Neural progenitor cell (in vitro differentiated cells): Measurements from ENCODE around the gene PARVG. TPM values are rescaled to one million over a fixed set of nuclear protein-coding genes. Genes with fewer than 3 reads are reported as not detected.

Experiments used
- DNase-seq: peaks from one replicate; pipeline ENCODE4 v3.0.0-alpha.2; 2016; ENCODE audit warnings: low spot score
- H2AFZ ChIP-seq: fragments of 200-600 bp; sonication (generic); replicated peaks from 2 replicates; pipeline ENCODE4 v1.6.1; 2016; ENCODE audit warnings: antibody characterized with exemption
- H3F3A ChIP-seq: fragments of 200-600 bp; sonication (generic); 2 replicates; pipeline ENCODE4 v1.6.1; 2016; ENCODE audit warnings: antibody characterized with exemption, low read depth
- H3K27ac ChIP-seq: fragments of 200-600 bp; sonication (generic); 2 replicates; pipeline ENCODE4 v1.5.1; 2016; ENCODE audit warnings: mild to moderate bottlenecking
- H3K27me3 ChIP-seq: fragments of 200-600 bp; sonication (generic); 2 replicates; pipeline ENCODE4 v1.6.1; 2016; ENCODE audit warnings: mild to moderate bottlenecking, moderate library complexity
- H3K36me3 ChIP-seq: fragments of 200-600 bp; sonication (generic); 2 replicates; pipeline ENCODE4 v1.5.1; 2016
- H3K4me1 ChIP-seq: fragments of 200-600 bp; sonication (generic); 2 replicates; pipeline ENCODE4 v1.6.1; 2016; ENCODE audit warnings: mixed run types
- H3K4me2 ChIP-seq: fragments of 200-600 bp; sonication (generic); 2 replicates; pipeline ENCODE4 v1.6.1; 2016
- H3K4me3 ChIP-seq: fragments of 200-600 bp; sonication (generic); 2 replicates; pipeline ENCODE4 v1.5.1; 2016
- H3K79me2 ChIP-seq: fragments of 200-600 bp; sonication (generic); 2 replicates; pipeline ENCODE4 v1.6.1; 2016; ENCODE audit warnings: low read depth
- H3K9ac ChIP-seq: fragments of 200-600 bp; sonication (generic); 2 replicates; pipeline ENCODE4 v1.6.1; 2016
- H3K9me3 ChIP-seq: fragments of 200-600 bp; sonication (generic); 2 replicates; pipeline ENCODE4 v1.5.1; 2016; ENCODE audit warnings: low read depth
- H4K20me1 ChIP-seq: fragments of 200-600 bp; sonication (generic); 2 replicates; pipeline ENCODE4 v1.6.1; 2016; ENCODE audit warnings: low read depth
- H3K27ac Mint-ChIP-seq: 3 replicates; pipeline ENCODE4 v1.8.0; 2021; ENCODE audit warnings: mixed read lengths
- H3K27me3 Mint-ChIP-seq: 2 replicates; pipeline ENCODE4 v1.8.0; 2022; ENCODE audit warnings: low read depth, mild to moderate bottlenecking, inconsistent platforms, moderate library complexity, mixed read lengths; ENCODE audit not compliant: insufficient read depth
- H3K36me3 Mint-ChIP-seq: 3 replicates; pipeline ENCODE4 v1.8.0; 2021; ENCODE audit warnings: mixed read lengths
- H3K4me1 Mint-ChIP-seq: 3 replicates; pipeline ENCODE4 v1.8.0; 2021; ENCODE audit warnings: mixed read lengths
- H3K4me3 Mint-ChIP-seq: 3 replicates; pipeline ENCODE4 v1.8.0; 2021; ENCODE audit warnings: mild to moderate bottlenecking, moderate library complexity, mixed read lengths
- H3K9me3 Mint-ChIP-seq: 3 replicates; pipeline ENCODE4 v1.8.0; 2020; ENCODE audit warnings: mixed read lengths
- CTCF ChIP-seq: fragments of 200-600 bp; sonication (generic); IDR thresholded peaks from 2 replicates; pipeline ENCODE4 v1.5.1; 2017; ENCODE audit warnings: antibody characterized with exemption, mild to moderate bottlenecking
- EZH2 ChIP-seq: fragments of 200-600 bp; sonication (generic); IDR thresholded peaks from 2 replicates; pipeline ENCODE4 v1.6.1; 2017; ENCODE audit warnings: antibody characterized with exemption, mild to moderate bottlenecking, moderate library complexity
- EZH2phosphoT487 ChIP-seq: fragments of 200-600 bp; sonication (generic); IDR thresholded peaks from 2 replicates; pipeline ENCODE4 v1.6.1; 2017; ENCODE audit warnings: antibody characterized with exemption
- total RNA-seq: library from RNA; depleted of rRNA; stranded (reverse); fragments of >200 nt; gene quantifications from 2 replicates; pipeline ENCODE4 v1.2.3, GENCODE V29; 2015; ENCODE audit warnings: low replicate concordance

Gene PARVG
- total RNA-seq, 1 donor from 2014 or later: not detected

GRCh38 chr22:44242946-44243724, 62.4 kb downstream of the PARVG start:
- Histone ChIP-seq H2AFZ (no peak overlapping the region), H4K20me1 (no peaks in the 10 kb centered on the region)
- no peak for TF ChIP-seq EZH2
- TF ChIP-seq CTCF: no peak
- no peak for TF ChIP-seq EZH2phosphoT487

DNA sequence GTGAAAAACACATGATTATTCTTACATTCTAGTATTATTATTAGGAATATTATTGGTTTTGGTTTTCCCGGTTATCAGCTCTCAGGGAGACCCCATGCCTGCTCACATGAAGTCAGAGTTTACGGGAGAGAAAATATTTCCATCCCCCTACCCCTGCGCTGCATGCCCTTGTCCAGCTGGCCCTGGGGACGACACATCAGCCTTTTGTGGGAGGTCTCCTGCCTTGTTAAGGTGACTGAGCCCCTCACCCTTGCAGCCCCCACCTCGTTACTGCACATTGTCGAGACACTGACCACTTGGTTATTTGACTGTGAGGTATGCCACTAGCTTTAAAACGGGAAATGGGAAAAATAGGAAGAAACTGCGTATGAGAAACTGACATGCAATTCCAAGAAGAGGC, 63.0 kb downstream of the PARVG start:
- H2AFZ ChIP-seq: no peak overlapping the region
- no peaks in the 10 kb centered on the region for H3F3A ChIP-seq
- no peaks in the 10 kb centered on the region for H3K79me2 ChIP-seq
- no peak for DNase-seq
- no peaks in the 10 kb centered on the region for H3K4me1 Mint-ChIP-seq
- H3K9ac ChIP-seq: no peak overlapping the region
- no peak overlapping the region for H3K4me3 ChIP-seq
- TF ChIP-seq EZH2 (no peak), CTCF (no peak), EZH2phosphoT487 (no peak)
- no peaks in the 10 kb centered on the region for H3K36me3 ChIP-seq
- H4K20me1 ChIP-seq: no peaks in the 10 kb centered on the region
- H3K36me3 Mint-ChIP-seq: no peaks in the 10 kb centered on the region
- no peak overlapping the region for H3K4me3 Mint-ChIP-seq
- no peak overlapping the region for H3K4me2 ChIP-seq
- peaks cover 2% of the 10 kb centered on the region for H3K9me3 Mint-ChIP-seq
- no peaks in the 10 kb centered on the region for H3K9me3 ChIP-seq
- peak overlapping the region; percentile 36 for H3K27ac Mint-ChIP-seq
- no peaks in the 10 kb centered on the region for H3K27me3 Mint-ChIP-seq
- no peaks in the 10 kb centered on the region for H3K27me3 ChIP-seq
- no peaks in the 10 kb centered on the region for H3K4me1 ChIP-seq
- no peak overlapping the region for H3K27ac ChIP-seq

More at GRCh38 chr22:44242946-44243724, 62.4 kb downstream of the PARVG start:
- H3F3A ChIP-seq: no peaks in the 10 kb centered on the region
- Mint-ChIP-seq H3K27ac (no peak overlapping the region), H3K36me3 (no peaks in the 10 kb centered on the region), H3K4me3 (no peak overlapping the region), H3K4me1 (no peaks in the 10 kb centered on the region), H3K27me3 (no peaks in the 10 kb centered on the region), H3K9me3 (peaks cover 3% of the 10 kb centered on the region)
- H3K4me1 ChIP-seq: no peaks in the 10 kb centered on the region
- no peaks in the 10 kb centered on the region for H3K36me3 ChIP-seq
- H3K27ac ChIP-seq: no peak overlapping the region
- no peaks in the 10 kb centered on the region for H3K27me3 ChIP-seq
- no peaks in the 10 kb centered on the region for H3K9me3 ChIP-seq
- H3K79me2 ChIP-seq: no peaks in the 10 kb centered on the region
- H3K4me2 ChIP-seq: no peak overlapping the region
- no peak overlapping the region for H3K4me3 ChIP-seq
- no peak for DNase-seq
- H3K9ac ChIP-seq: no peak overlapping the region

DNA sequence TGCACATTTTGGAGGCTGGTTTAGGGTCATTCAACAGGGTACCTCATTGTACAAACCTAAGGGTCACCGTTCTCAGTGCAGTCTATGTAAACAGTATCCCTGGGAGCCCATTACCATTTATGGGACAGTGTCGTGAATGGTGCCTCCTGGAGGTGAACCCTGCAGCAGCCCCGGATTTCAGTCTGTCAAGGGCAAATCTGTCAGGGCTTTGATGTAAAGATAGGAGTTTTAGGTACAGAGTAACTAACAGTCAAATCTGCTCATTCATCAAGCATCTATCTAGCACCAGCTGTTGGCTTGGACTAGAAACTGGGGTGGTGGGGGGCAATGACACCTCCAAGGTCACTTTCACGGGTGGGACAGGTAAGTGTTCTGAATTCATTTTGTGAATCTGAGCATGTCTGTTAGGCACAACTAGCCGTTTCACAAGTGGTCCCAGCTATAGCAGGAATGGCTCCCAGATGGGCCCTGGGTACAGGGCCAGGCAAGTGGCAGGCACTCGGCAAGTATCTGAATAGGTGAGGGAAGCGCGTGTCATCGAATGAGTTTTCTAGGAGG, 63.6 kb downstream of the PARVG start:
- H4K20me1 ChIP-seq: no peaks in the 10 kb centered on the region
- TF ChIP-seq CTCF (no peak), EZH2phosphoT487 (no peak), EZH2 (no peak)
- no peaks in the 10 kb centered on the region for H3K27me3 Mint-ChIP-seq
- DNase-seq: no peak
- H3K27ac Mint-ChIP-seq: peak overlapping the region; percentile 36
- no peak overlapping the region for H3K4me3 ChIP-seq
- H3K4me2 ChIP-seq: no peak overlapping the region
- H3K9me3 Mint-ChIP-seq: peaks cover 3% of the 10 kb centered on the region
- no peaks in the 10 kb centered on the region for H3K36me3 Mint-ChIP-seq
- no peaks in the 10 kb centered on the region for H3F3A ChIP-seq
- no peak overlapping the region for H3K27ac ChIP-seq
- no peaks in the 10 kb centered on the region for H3K4me1 Mint-ChIP-seq
- H3K4me1 ChIP-seq: no peaks in the 10 kb centered on the region
- no peak overlapping the region for H3K9ac ChIP-seq
- H2AFZ ChIP-seq: no peak overlapping the region
- H3K79me2 ChIP-seq: no peaks in the 10 kb centered on the region
- H3K27me3 ChIP-seq: no peaks in the 10 kb centered on the region
- no peaks in the 10 kb centered on the region for H3K9me3 ChIP-seq
- no peak overlapping the region for H3K4me3 Mint-ChIP-seq
- no peaks in the 10 kb centered on the region for H3K36me3 ChIP-seq
